Lower leg skin (tissue), 3 donors: ENCODE data around the gene NMNAT3.

Source experiments
- POLR2A ChIP-seq, 2 donors: fragments of 450-650 bp; IDR thresholded peaks; one replicate each; pipeline ENCODE4 v1.6.1; 2016 to 2017; ENCODE audit warnings: antibody characterized with exemption in 2 of 2, mild to moderate bottlenecking in 1 of 2, moderate library complexity in 1 of 2
- TF ChIP-seq, protein P1 (sequence below), 3 donors: fragments of 450-650 bp; IDR thresholded peaks; one replicate each; pipeline ENCODE4 v1.5.1; 2016; ENCODE audit warnings: antibody characterized with exemption in 3 of 3, mild to moderate bottlenecking in 3 of 3, moderate library complexity in 2 of 3

DNA sequence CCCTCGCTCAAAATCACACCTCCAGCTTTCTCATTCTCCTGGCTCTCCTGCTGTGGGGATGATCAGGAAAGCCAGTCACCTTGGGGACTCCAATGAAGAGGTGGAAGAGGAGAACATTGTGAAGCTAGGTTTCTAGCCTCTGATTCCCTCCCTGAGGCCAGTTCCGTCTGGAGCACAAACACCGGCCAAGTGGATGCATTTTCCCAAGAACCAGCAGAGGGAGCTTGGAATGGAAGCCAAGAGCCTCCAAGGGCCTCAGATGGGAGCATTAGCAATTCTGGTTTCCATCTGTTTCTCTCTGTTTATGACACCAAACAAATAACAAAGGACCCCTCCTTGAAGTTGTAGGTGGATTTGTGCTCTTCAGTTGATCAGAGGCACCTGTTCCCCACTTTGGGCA, 40.6 kb upstream of the NMNAT3 start:
- TF ChIP-seq POLR2A (IDR thresholded peaks at IDR 0.05), result no peak
- TF ChIP-seq, protein P1, sequence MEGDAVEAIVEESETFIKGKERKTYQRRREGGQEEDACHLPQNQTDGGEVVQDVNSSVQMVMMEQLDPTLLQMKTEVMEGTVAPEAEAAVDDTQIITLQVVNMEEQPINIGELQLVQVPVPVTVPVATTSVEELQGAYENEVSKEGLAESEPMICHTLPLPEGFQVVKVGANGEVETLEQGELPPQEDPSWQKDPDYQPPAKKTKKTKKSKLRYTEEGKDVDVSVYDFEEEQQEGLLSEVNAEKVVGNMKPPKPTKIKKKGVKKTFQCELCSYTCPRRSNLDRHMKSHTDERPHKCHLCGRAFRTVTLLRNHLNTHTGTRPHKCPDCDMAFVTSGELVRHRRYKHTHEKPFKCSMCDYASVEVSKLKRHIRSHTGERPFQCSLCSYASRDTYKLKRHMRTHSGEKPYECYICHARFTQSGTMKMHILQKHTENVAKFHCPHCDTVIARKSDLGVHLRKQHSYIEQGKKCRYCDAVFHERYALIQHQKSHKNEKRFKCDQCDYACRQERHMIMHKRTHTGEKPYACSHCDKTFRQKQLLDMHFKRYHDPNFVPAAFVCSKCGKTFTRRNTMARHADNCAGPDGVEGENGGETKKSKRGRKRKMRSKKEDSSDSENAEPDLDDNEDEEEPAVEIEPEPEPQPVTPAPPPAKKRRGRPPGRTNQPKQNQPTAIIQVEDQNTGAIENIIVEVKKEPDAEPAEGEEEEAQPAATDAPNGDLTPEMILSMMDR (IDR thresholded peaks at IDR 0.05), result no peak
